Bronchial epithelial cell (primary cell): ENCODE results near the gene KRTAP19-7. TPM values are rescaled to one million over a fixed set of nuclear protein-coding genes. Genes with fewer than 3 reads are reported as not detected.

Experiments
- DNase-seq: peaks from one replicate; pipeline ENCODE4 v3.0.0-alpha.2; 2010; ENCODE audit warnings: low read depth
- FAIRE-seq: peaks from 2 replicates; lab custom pipeline; 2011; peaks lifted over from hg19 to GRCh38; lab: Jason Lieb, UNC
- H3K27me3 ChIP-seq: 2 replicates; pipeline ENCODE4 v1.5.1; 2011; ENCODE audit warnings: low read length; ENCODE audit not compliant: control insufficient read depth, insufficient read depth
- H3K36me3 ChIP-seq: 2 replicates; pipeline ENCODE4 v1.5.1; 2011; ENCODE audit warnings: low read length; ENCODE audit not compliant: control insufficient read depth, insufficient read depth
- H3K4me3 ChIP-seq: 2 replicates; pipeline ENCODE4 v1.5.1; 2011; ENCODE audit warnings: mild to moderate bottlenecking, low read depth, low read length, control low read depth
- total RNA-seq: library from RNA; depleted of rRNA; stranded (reverse); fragments of >200 nt; gene quantifications from 2 replicates; pipeline ENCODE4 v1.2.1, GENCODE V29; 2014
- TF ChIP-seq, protein P1 (sequence below): IDR thresholded peaks from 2 replicates; pipeline ENCODE4 v1.5.1; 2011; ENCODE audit warnings: mild to moderate bottlenecking, moderate library complexity, low read length, control low read depth, inconsistent platforms; ENCODE audit not compliant: insufficient read depth, severe bottlenecking

Gene KRTAP19-7
- total RNA-seq, 1 donor from 2014 or later: not detected

DNA sequence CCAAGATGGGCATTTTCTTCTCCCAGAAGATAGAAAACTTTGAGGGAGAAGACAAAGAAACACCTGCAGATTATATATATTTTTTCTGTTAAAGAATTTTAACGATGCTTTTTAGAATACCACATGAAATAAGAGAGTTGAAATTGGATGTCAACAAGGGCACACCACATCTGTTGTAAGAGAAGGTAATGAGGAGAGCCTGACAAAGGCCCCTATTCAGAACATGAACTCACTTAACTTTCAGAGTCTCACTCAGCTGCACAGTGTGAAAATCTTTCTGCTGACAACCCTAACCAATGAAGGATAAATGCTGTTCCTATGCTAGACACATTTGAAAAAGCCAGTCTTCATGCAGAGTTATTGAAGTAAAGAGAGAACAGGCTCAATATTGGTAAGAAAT is 21.8 kb upstream of the KRTAP19-7 start:
- TF ChIP-seq, protein P1, sequence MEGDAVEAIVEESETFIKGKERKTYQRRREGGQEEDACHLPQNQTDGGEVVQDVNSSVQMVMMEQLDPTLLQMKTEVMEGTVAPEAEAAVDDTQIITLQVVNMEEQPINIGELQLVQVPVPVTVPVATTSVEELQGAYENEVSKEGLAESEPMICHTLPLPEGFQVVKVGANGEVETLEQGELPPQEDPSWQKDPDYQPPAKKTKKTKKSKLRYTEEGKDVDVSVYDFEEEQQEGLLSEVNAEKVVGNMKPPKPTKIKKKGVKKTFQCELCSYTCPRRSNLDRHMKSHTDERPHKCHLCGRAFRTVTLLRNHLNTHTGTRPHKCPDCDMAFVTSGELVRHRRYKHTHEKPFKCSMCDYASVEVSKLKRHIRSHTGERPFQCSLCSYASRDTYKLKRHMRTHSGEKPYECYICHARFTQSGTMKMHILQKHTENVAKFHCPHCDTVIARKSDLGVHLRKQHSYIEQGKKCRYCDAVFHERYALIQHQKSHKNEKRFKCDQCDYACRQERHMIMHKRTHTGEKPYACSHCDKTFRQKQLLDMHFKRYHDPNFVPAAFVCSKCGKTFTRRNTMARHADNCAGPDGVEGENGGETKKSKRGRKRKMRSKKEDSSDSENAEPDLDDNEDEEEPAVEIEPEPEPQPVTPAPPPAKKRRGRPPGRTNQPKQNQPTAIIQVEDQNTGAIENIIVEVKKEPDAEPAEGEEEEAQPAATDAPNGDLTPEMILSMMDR: no peak
- no peak for FAIRE-seq
- Histone ChIP-seq H3K36me3 (no peaks in the 10 kb centered on the region), H3K4me3 (no peak overlapping the region), H3K27me3 (no peaks in the 10 kb centered on the region)
- DNase-seq: no peak

DNA sequence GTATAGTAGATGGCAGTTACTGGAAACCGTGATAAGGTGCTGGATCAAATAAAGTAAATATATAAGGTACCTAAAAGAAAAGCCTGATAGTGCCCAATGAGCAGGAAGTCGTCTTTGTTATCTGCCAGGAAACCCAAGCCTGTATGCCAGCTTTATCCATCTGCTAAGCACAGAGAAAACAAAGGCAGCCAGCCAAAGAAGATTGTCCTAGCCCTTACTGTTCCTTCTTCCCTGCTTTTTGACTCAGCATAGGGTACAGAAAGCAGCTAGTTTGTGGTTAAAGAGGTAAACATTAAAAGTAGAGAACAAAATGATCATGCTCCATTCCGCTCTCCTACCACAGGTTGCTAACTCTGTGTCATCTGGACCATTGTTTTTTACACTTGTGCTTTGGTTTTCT is 19.0 kb upstream of the KRTAP19-7 start:
- DNase-seq (no peak), FAIRE-seq (no peak)
- H3K27me3 ChIP-seq: no peaks in the 10 kb centered on the region
- TF ChIP-seq, protein P1: no peak
- no peaks in the 10 kb centered on the region for H3K36me3 ChIP-seq
- no peak overlapping the region for H3K4me3 ChIP-seq

DNA sequence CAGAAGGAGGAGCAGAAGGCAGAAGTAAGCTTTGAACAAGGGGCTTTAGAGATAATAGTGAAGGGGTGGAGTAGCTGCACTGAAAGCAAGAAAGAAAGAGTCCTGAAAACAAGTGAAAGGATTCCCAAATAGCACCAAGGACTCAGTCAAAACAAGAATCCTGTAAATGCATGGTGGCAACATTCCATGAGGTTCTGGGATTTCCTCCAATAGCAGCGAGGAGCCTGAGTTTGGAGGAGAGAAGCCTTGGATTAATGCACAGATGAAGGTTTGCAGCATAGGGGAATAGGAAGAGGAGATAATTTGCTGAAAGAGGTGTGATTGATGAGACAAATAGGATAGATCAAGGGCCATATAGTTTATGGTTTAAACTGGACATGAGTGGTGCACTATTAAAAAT is 18.2 kb upstream of the KRTAP19-7 start:
- DNase-seq (no peak), FAIRE-seq (no peak)
- Histone ChIP-seq H3K27me3 (no peaks in the 10 kb centered on the region), H3K36me3 (no peaks in the 10 kb centered on the region), H3K4me3 (no peak overlapping the region)
- TF ChIP-seq, protein P1: no peak

DNA sequence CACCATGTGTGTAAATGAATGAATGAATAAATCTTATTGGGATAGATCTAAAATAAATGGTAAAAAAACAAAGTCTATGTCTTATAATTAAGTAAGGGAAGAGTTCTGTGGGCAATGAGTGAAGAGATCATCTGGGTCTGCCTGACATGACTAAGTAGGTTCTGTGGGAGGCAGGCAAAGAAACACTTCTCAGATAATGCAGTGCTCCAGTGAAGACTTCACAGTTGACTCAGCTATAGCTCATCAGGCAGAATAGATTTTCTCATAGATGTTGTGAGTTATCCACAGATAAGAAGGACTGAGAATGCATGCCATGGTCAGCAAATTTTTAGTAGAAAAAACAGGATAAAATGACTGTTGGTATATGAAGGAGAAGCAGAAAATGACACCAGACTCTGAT is 16.7 kb upstream of the KRTAP19-7 start:
- FAIRE-seq (no peak), DNase-seq (no peak)
- H3K27me3 ChIP-seq: no peaks in the 10 kb centered on the region
- TF ChIP-seq, protein P1: no peak
- no peaks in the 10 kb centered on the region for H3K36me3 ChIP-seq
- no peak overlapping the region for H3K4me3 ChIP-seq

DNA sequence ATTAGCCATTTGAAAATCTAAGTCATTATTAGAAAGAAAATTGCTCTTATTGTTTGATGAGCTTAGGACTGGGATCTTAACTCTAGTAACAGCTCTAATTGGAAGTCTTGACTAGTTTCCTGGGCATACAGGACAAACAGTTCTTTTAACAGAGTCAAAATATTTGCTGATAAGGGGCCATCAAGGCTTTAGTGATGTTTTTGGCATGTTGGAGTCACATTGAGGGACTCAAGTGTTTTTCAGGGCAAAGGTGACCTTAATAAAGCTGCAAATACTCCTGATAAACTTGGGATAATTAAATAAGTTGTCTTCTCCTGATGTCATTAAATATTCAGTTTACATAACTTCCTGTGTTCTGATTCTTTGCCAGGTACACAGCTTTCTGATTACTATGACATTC is 6.5 kb upstream of the KRTAP19-7 start:
- no peaks in the 10 kb centered on the region for H3K27me3 ChIP-seq
- TF ChIP-seq, protein P1: no peak
- no peak for FAIRE-seq
- H3K4me3 ChIP-seq: no peak overlapping the region
- H3K36me3 ChIP-seq: no peaks in the 10 kb centered on the region
- no peak for DNase-seq

DNA sequence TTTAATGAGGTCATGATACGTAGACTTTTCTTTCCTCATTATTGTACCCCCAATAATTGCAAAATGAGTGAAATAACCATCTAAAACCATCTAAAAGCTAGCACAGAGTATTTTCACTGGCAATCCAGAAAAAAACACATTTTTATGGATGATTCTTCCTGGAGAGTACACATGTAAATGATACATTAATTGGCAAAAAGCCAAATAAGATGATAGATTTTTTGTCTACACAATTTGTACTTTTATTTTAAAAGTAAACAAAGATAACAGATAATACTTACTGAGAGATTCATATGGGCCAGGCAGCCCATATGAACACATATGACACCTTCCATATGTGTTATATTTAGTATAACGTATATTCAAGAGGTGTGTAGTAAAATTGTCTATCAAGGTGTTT is 2.5 kb upstream of the KRTAP19-7 start:
- TF ChIP-seq, protein P1: no peak
- FAIRE-seq: no peak

More for the DNA sequence above, 2.5 kb upstream of the KRTAP19-7 start:
- Histone ChIP-seq H3K4me3 (no peak overlapping the region), H3K27me3 (no peaks in the 10 kb centered on the region), H3K36me3 (no peaks in the 10 kb centered on the region)
- DNase-seq: no peak
